ENCODE data around the gene SPP1. TPM values are rescaled to one million over a fixed set of nuclear protein-coding genes. Genes with fewer than 3 reads are reported as not detected.
A peak's percentile ranks its signal among the peaks of the same experiment; 100 is the strongest.

SPP1 gene
- polyA plus RNA-seq, 1 donor (not counting 4 experiments of a cell fraction or from before 2014, with no cell fraction given) = 0.84 TPM

DNA sequence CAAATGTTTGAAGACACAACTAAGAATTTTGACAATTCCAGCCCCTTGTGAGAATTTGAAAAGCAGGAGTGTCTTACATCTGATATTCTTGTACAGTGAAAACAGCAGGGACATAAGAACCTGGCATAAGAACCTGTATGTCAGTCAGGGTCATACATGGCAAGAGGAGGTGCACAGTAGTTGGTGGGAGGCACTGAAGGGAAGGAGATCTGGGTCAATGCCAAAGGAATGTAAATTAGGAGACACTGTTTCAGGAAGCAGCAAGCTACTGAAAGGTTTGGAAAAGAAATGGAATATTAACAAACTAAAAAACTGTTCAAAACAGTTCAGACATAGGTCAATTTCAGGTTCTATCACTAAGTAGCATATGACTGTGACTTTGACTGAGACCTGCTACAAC, 25.0 kb upstream of the SPP1 start:
- Histone ChIP-seq H3K4me1 (ENCODE audit: control insufficient read depth, extremely low read depth, insufficient read depth, low read length) (no peaks in the 10 kb centered on the region), H2AFZ (ENCODE audit: control insufficient read depth, low read length) (no peak overlapping the region), H3K9ac (ENCODE audit: control insufficient read depth, extremely low read depth, insufficient read depth, low read length) (no peak overlapping the region), H3K9me3 (ENCODE audit: control insufficient read depth, low read depth, low read length) (no peaks in the 10 kb centered on the region), H3K27me3 (ENCODE audit: control insufficient read depth, extremely low read depth, insufficient read depth, low read length) (no peaks in the 10 kb centered on the region), H3K4me2 (ENCODE audit: control insufficient read depth, extremely low read depth, insufficient read depth, low read depth, low read length) (no peak overlapping the region), H3K27ac (ENCODE audit: control insufficient read depth, insufficient read depth, low read length) (no peak overlapping the region), H3K36me3 (ENCODE audit: control insufficient read depth in 2 of 2, extremely low read depth in 1 of 2, insufficient read depth in 2 of 2, low read length in 2 of 2) (no peaks in the 10 kb centered on the region), H3K4me3 (ENCODE audit: control insufficient read depth in 2 of 3, extremely low read depth in 1 of 3, insufficient read depth in 2 of 3, low read depth in 1 of 3, low read length in 3 of 3) (no peak overlapping the region), H3K79me2 (ENCODE audit: control insufficient read depth, insufficient read depth, low read length) (no peaks in the 10 kb centered on the region), H4K20me1 (ENCODE audit: control insufficient read depth, extremely low read depth, insufficient read depth, low read length) (no peaks in the 10 kb centered on the region), H3K9me1 (ENCODE audit: control insufficient read depth, extremely low read depth, insufficient read depth, low read length) (no peaks in the 10 kb centered on the region)
- DNase-seq (ENCODE audit: low read depth, low spot score) (no peak), FAIRE-seq (peak; percentile 52)
- dilution Hi-C loops (cut with MboI; ENCODE audit: extremely low pct_ligation_motif_present, low sequenced_read_pairs) = loop anchor here (25.0 kb wide), 1 partner anchor 88 kb away; no protein-coding TSS in a partner anchor
- TF ChIP-seq, protein P1, sequence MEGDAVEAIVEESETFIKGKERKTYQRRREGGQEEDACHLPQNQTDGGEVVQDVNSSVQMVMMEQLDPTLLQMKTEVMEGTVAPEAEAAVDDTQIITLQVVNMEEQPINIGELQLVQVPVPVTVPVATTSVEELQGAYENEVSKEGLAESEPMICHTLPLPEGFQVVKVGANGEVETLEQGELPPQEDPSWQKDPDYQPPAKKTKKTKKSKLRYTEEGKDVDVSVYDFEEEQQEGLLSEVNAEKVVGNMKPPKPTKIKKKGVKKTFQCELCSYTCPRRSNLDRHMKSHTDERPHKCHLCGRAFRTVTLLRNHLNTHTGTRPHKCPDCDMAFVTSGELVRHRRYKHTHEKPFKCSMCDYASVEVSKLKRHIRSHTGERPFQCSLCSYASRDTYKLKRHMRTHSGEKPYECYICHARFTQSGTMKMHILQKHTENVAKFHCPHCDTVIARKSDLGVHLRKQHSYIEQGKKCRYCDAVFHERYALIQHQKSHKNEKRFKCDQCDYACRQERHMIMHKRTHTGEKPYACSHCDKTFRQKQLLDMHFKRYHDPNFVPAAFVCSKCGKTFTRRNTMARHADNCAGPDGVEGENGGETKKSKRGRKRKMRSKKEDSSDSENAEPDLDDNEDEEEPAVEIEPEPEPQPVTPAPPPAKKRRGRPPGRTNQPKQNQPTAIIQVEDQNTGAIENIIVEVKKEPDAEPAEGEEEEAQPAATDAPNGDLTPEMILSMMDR (optimal IDR thresholded peaks at IDR 0.05 in 1 of 3, IDR thresholded peaks at IDR 0.05 in 1 of 3, conservative IDR thresholded peaks at IDR 0.05 in 1 of 3; ENCODE audit: extremely low read depth in 1 of 3, insufficient read depth in 2 of 3, low read length in 3 of 3) = no peak
- TF ChIP-seq EZH2 (IDR thresholded peaks at IDR 0.05; ENCODE audit: low read length) = no peak

DNA sequence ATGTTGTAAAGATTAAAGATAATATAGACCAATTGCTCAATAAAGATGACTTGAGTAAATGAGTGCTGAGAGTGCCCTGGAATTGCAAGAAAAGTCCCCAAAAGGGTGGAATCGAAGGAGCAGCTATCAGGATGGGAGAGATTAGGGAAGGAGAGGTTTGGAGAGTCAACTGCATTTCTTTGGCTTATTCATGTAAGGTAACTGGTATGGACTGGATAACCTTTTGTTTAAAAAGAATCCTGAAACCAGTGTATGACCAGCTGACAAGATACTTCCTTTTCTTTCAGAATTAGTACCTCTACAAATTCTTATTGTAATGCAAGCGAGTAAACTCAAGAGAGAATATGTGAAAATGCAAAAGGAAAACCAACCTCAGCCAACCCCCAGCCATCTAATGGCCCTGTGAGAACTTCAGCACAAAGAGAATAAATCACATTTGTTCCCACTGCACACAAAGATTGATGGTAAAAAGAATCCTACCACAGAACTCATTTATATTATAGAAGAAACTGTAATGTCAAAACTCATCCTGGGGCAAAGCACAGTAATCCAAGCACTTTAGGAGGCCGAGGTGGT, 24.5 kb upstream of the SPP1 start:
- H2AFZ ChIP-seq (ENCODE audit: control insufficient read depth, low read length) = no peak overlapping the region
- DNase-seq (ENCODE audit: low read depth, low spot score) = no peak
- H3K9me1 ChIP-seq (ENCODE audit: control insufficient read depth, extremely low read depth, insufficient read depth, low read length) = no peaks in the 10 kb centered on the region
- no peak overlapping the region for H3K4me2 ChIP-seq (ENCODE audit: control insufficient read depth, extremely low read depth, insufficient read depth, low read depth, low read length)
- TF ChIP-seq, protein P1 (optimal IDR thresholded peaks at IDR 0.05 in 1 of 3, IDR thresholded peaks at IDR 0.05 in 1 of 3, conservative IDR thresholded peaks at IDR 0.05 in 1 of 3; ENCODE audit: extremely low read depth in 1 of 3, insufficient read depth in 2 of 3, low read length in 3 of 3) = no peak
- no peak for TF ChIP-seq EZH2 (IDR thresholded peaks at IDR 0.05; ENCODE audit: low read length)
- no peak overlapping the region for H3K27ac ChIP-seq (ENCODE audit: control insufficient read depth, insufficient read depth, low read length)
- H3K4me1 ChIP-seq (ENCODE audit: control insufficient read depth, extremely low read depth, insufficient read depth, low read length) = no peaks in the 10 kb centered on the region
- H3K9ac ChIP-seq (ENCODE audit: control insufficient read depth, extremely low read depth, insufficient read depth, low read length) = no peak overlapping the region
- H3K4me3 ChIP-seq (ENCODE audit: control insufficient read depth in 2 of 3, extremely low read depth in 1 of 3, insufficient read depth in 2 of 3, low read depth in 1 of 3, low read length in 3 of 3) = no peak overlapping the region
- H3K79me2 ChIP-seq (ENCODE audit: control insufficient read depth, insufficient read depth, low read length) = no peaks in the 10 kb centered on the region
- H3K9me3 ChIP-seq (ENCODE audit: control insufficient read depth, low read depth, low read length) = no peaks in the 10 kb centered on the region
- no peaks in the 10 kb centered on the region for H3K27me3 ChIP-seq (ENCODE audit: control insufficient read depth, extremely low read depth, insufficient read depth, low read length)
- dilution Hi-C loops (cut with MboI; ENCODE audit: extremely low pct_ligation_motif_present, low sequenced_read_pairs) = loop anchor here (25.0 kb wide), 1 partner anchor 89 kb away; no protein-coding TSS in a partner anchor
- no peak for FAIRE-seq
- H3K36me3 ChIP-seq (ENCODE audit: control insufficient read depth in 2 of 2, extremely low read depth in 1 of 2, insufficient read depth in 2 of 2, low read length in 2 of 2) = no peaks in the 10 kb centered on the region
- H4K20me1 ChIP-seq (ENCODE audit: control insufficient read depth, extremely low read depth, insufficient read depth, low read length) = no peaks in the 10 kb centered on the region
